ENCODE data around the gene ADGRD1. TPM values are rescaled to one million over a fixed set of nuclear protein-coding genes. Genes with fewer than 3 reads are reported as not detected.

Gene ADGRD1
- total RNA-seq, 2 experiments from 2014 or later, result 0.05 TPM; not detected in 1

DNA sequence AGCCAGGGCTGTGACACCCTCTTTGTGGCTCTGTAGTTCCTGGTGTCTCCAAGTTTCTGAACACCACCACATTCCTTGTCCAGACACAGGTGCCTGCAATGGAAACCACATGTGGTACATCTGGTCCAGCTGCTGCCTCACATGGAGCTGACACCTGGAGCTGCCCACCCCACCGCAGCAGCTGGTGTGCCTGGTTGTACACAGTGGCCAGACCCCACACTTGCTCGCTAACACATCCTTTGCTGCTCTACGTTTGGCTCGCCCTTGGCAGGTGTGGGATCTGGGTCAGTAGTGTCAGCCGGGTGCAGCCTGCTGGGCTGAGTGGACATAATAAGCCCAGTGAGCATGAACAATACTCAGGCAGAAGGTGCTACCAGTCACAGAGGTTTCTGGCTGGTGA, 198.9 kb downstream of the ADGRD1 start:
- Mint-ChIP-seq H3K27ac (no peak overlapping the region), H3K27me3 (peaks cover 12% of the 10 kb centered on the region), H3K4me3 (no peak overlapping the region), H3K9me3 (no peaks in the 10 kb centered on the region), H3K4me1 (no peaks in the 10 kb centered on the region), H3K36me3 (ENCODE audit: low read depth) (no peaks in the 10 kb centered on the region)
- CTCF ChIA-PET, result interaction anchor here (1.5 kb wide), 1 partner anchor 20 kb away, joined by 3 read pairs; no protein-coding TSS in a partner anchor
- POLR2A ChIA-PET, result no interaction called here
- no peak for DNase-seq

DNA sequence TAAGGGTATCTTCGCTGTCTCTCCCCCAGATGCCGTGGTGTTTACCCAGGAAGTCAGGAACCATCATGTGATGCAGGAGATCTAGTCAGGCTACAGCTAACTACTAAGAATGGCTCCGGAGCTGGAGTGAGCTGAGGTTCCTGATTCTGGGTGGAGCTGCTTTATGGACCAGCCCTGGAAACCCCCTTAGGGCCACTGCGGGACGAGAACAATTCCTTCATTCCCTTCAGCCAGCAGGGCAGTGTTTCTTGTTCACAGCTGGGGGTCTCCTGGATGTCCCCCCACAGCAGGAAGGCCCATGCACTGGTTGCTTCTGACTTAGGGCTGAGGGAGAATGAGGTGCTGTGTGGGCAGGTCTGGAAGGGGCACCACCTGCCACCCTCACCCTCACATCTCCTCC, 199.3 kb downstream of the ADGRD1 start:
- peaks cover 11% of the 10 kb centered on the region for H3K27me3 Mint-ChIP-seq
- H3K9me3 Mint-ChIP-seq, result no peaks in the 10 kb centered on the region
- ChIA-PET CTCF (interaction anchor here (1.5 kb wide), 1 partner anchor 21 kb away, joined by 3 read pairs; no protein-coding TSS in a partner anchor), POLR2A (no interaction called here)
- H3K4me3 Mint-ChIP-seq, result no peak overlapping the region
- no peak for DNase-seq
- H3K4me1 Mint-ChIP-seq, result no peaks in the 10 kb centered on the region
- H3K36me3 Mint-ChIP-seq (ENCODE audit: low read depth), result no peaks in the 10 kb centered on the region
- H3K27ac Mint-ChIP-seq, result no peak overlapping the region

- Mint-ChIP-seq H3K27me3 (peaks cover 7% of the 10 kb centered on the region), H3K27ac (no peak overlapping the region), H3K36me3 (ENCODE audit: low read depth) (no peaks in the 10 kb centered on the region), H3K4me1 (no peaks in the 10 kb centered on the region), H3K4me3 (no peak overlapping the region), H3K9me3 (no peaks in the 10 kb centered on the region)
- CTCF ChIA-PET, result no interaction called here
- POLR2A ChIA-PET, result no interaction called here
- DNase-seq, result no peak
Measured at GRCh38 chr12:131153956-131154355, 200.2 kb downstream of the ADGRD1 start.

DNA sequence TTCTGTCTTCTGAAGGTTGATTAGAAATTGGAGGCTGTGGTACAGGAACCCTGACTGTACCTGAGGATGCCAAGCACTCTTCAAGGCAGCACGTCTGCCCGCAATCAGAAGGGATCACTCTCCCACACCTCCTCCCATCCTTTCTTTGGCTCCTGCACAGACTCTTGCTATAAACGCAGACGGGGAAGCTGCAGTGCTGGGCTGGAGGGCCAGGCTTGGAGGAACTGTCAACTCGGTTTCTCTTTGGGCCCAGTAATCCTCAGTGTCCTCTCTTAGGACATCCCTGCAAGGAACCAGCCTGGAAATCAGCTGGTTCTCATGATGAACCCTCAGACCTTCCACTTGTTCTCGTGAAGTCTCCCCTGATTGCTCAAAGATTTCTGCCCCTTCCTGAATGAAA, 201.4 kb downstream of the ADGRD1 start:
- Mint-ChIP-seq H3K9me3 (no peaks in the 10 kb centered on the region), H3K4me3 (no peak overlapping the region), H3K4me1 (no peaks in the 10 kb centered on the region), H3K27ac (no peak overlapping the region), H3K27me3 (peaks cover 7% of the 10 kb centered on the region), H3K36me3 (ENCODE audit: low read depth) (no peaks in the 10 kb centered on the region)
- ChIA-PET POLR2A (no interaction called here), CTCF (no interaction called here)
- no peak for DNase-seq

DNA sequence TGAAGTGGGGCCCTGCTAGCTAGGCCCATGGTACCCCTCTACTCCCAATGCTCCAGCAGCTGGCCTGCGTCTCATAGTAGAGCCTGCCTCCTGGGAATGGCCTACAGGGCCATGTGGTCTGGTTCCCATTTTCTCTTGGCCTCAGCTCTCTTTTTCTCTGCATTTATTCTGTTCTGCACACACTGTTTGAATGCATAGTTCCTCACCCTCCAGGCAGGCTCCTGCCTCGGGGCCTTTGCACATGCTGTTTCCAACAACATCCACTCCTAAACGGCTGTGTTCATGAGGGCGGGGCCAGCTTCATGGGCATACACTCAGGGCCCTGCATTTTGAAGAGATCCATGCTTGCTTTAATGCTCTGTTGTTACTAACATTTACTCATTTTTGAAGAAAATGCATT, 204.0 kb downstream of the ADGRD1 start:
- ChIA-PET POLR2A (no interaction called here), CTCF (no interaction called here)
- no peak overlapping the region for H3K27ac Mint-ChIP-seq

GRCh38 chr12:131159660-131160059, 206.0 kb downstream of the ADGRD1 start:
- Mint-ChIP-seq H3K9me3 (no peaks in the 10 kb centered on the region), H3K27ac (no peak overlapping the region), H3K4me1 (no peaks in the 10 kb centered on the region), H3K4me3 (no peak overlapping the region), H3K27me3 (no peaks in the 10 kb centered on the region), H3K36me3 (ENCODE audit: low read depth) (no peaks in the 10 kb centered on the region)
- ChIA-PET CTCF (no interaction called here), POLR2A (no interaction called here)
- DNase-seq, result no peak

More for the DNA sequence above, 204.0 kb downstream of the ADGRD1 start:
- DNase-seq, result no peak
- H3K9me3 Mint-ChIP-seq, result no peaks in the 10 kb centered on the region
- H3K27me3 Mint-ChIP-seq, result no peaks in the 10 kb centered on the region
- no peak overlapping the region for H3K4me3 Mint-ChIP-seq
- H3K4me1 Mint-ChIP-seq, result no peaks in the 10 kb centered on the region
- no peaks in the 10 kb centered on the region for H3K36me3 Mint-ChIP-seq (ENCODE audit: low read depth)

DNA sequence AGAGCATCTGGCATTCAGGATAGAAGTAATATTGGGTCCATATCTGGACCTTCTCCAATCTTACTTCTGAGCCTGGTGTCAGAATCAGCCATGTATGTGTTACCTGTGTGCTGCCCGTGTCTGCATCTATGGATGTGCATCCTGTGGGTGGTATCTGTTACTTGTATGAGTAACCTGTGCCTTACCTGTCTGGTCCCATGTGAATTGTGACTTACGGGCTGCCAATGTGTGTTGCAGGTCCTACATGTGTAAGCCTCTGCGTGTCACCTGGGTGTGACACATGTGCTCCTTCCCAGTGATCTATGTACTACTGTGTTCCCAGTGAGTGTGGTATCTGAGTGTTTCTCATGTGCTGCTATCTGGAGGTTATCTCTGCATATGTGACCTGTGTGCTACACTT, 208.4 kb downstream of the ADGRD1 start:
- ChIA-PET CTCF (no interaction called here), POLR2A (no interaction called here)
- Mint-ChIP-seq H3K4me1 (no peaks in the 10 kb centered on the region), H3K4me3 (no peak overlapping the region), H3K27me3 (no peaks in the 10 kb centered on the region), H3K36me3 (ENCODE audit: low read depth) (no peaks in the 10 kb centered on the region), H3K27ac (no peak overlapping the region), H3K9me3 (no peaks in the 10 kb centered on the region)
- DNase-seq, result no peak

DNA sequence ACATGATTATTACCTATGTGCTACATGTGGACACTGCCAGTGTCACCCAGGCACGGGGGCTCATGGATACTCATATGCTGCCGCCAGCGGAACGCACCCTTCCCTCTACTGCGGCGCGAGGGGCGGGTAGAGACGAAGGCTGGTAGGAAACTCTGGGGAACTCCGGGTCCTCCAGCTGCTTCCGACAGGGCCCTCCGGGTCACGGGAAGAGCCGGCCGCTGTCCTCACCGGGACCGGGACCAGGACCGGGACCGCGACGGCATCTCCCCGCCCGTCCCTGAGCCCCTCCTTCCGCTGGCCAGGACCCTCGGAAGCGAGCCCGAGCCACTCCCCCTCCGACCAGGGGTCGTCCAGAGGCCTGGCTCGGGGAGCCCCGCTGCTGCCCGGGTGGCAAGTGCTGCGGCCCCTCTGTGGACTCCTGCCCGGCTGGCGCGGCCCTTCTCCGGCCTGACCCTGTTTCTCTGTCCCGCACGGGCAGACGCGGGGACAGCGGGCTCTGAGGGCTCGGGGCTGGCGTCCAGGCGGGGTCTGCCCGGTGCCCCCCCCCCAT, 209.6 kb downstream of the ADGRD1 start:
- DNase-seq, result no peak
- H3K27ac Mint-ChIP-seq, result no peak overlapping the region
- ChIA-PET POLR2A (no interaction called here), CTCF (no interaction called here)
- H3K36me3 Mint-ChIP-seq (ENCODE audit: low read depth), result no peaks in the 10 kb centered on the region
- H3K4me3 Mint-ChIP-seq, result no peak overlapping the region
- H3K4me1 Mint-ChIP-seq, result no peaks in the 10 kb centered on the region
- no peaks in the 10 kb centered on the region for H3K27me3 Mint-ChIP-seq
- H3K9me3 Mint-ChIP-seq, result no peaks in the 10 kb centered on the region

DNA sequence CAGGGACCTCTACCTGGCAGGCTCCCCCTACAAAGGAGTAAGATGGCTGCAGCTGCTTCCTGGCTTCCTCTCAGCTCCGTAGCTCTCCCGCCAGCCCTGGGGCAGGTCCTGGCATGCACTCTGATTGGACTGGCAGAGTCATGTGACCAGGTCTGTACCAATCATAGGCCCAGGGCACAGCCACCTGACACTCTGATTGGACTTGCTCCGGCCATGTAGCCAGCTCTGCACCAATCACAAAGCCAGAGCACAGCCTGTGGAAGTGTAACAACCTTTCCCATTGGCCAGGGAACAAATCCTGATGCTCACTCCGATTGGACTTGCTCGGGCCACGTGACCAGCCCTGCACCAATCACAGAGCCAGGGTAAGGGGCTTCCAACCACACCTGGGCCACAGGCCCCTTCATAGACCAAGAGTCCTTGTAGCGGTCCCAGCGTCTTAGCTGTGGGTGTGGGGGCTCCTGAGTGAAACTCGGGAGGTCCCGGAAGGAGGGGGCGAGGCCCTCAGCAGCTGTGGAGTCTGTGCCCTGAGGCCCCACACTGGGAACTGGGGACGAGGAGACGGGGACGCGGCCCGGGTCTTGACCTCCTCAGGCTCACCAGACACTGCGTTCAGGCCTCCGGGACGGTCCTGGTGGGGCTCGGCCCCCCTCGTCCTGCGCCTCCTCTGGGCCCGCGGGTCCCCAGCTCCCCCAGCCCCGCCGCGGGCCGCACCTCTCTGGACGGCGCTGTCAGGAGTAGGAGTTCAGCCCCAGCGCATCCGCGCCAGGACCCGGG, 210.6 kb downstream of the ADGRD1 start:
- no peaks in the 10 kb centered on the region for H3K36me3 Mint-ChIP-seq (ENCODE audit: low read depth)
- no peaks in the 10 kb centered on the region for H3K9me3 Mint-ChIP-seq
- H3K4me1 Mint-ChIP-seq, result no peaks in the 10 kb centered on the region
- H3K4me3 Mint-ChIP-seq, result no peak overlapping the region
- H3K27ac Mint-ChIP-seq, result no peak overlapping the region
- no peaks in the 10 kb centered on the region for H3K27me3 Mint-ChIP-seq
- POLR2A ChIA-PET, result no interaction called here
- CTCF ChIA-PET, result no interaction called here
- DNase-seq, result no peak

DNA sequence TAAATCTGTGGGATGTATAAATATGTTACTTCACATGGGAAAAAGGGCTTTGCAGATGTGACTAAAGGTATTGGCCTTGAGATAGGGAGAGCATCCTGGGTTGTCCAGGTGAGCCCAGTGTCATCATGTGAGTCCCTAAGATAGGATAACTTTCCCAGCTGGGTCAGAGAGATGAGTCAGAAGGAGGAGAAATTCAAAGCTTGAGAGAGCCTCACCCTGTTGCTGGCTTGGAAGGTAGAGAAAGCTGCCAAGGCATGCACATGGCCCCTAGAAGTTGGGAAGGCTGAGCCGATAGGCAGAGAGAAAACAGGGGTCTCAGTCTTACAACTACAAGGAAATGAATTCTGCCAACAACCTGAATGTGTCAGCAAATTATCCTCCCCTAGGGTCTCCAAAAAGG, 213.0 kb downstream of the ADGRD1 start:
- Mint-ChIP-seq H3K9me3 (no peaks in the 10 kb centered on the region), H3K27ac (no peak overlapping the region), H3K36me3 (ENCODE audit: low read depth) (no peaks in the 10 kb centered on the region), H3K27me3 (peaks cover 11% of the 10 kb centered on the region), H3K4me1 (no peaks in the 10 kb centered on the region), H3K4me3 (no peak overlapping the region)
- POLR2A ChIA-PET, result no interaction called here
- DNase-seq, result no peak
- CTCF ChIA-PET, result no interaction called here

- no peaks in the 10 kb centered on the region for H3K36me3 Mint-ChIP-seq (ENCODE audit: low read depth)
- no peak overlapping the region for H3K27ac Mint-ChIP-seq
- no peak for DNase-seq
- ChIA-PET CTCF (no interaction called here), POLR2A (no interaction called here)
- no peaks in the 10 kb centered on the region for H3K9me3 Mint-ChIP-seq
- H3K4me1 Mint-ChIP-seq, result no peaks in the 10 kb centered on the region
- H3K4me3 Mint-ChIP-seq, result no peak overlapping the region
- peaks cover 11% of the 10 kb centered on the region for H3K27me3 Mint-ChIP-seq
Measured at GRCh38 chr12:131167334-131167733, 213.6 kb downstream of the ADGRD1 start.

- DNase-seq, result no peak
- H3K9me3 Mint-ChIP-seq, result peaks cover 12% of the 10 kb centered on the region
- H3K4me3 Mint-ChIP-seq, result no peak overlapping the region
- no peaks in the 10 kb centered on the region for H3K4me1 Mint-ChIP-seq
- no peak overlapping the region for H3K27ac Mint-ChIP-seq
- CTCF ChIA-PET, result no interaction called here
- H3K36me3 Mint-ChIP-seq (ENCODE audit: low read depth), result no peaks in the 10 kb centered on the region
- POLR2A ChIA-PET, result no interaction called here
- peaks cover 13% of the 10 kb centered on the region for H3K27me3 Mint-ChIP-seq
Measured at GRCh38 chr12:131171029-131171428, 217.3 kb downstream of the ADGRD1 start.

- Mint-ChIP-seq H3K27me3 (peaks cover 18% of the 10 kb centered on the region), H3K27ac (no peak overlapping the region), H3K4me1 (no peaks in the 10 kb centered on the region), H3K9me3 (peaks cover 15% of the 10 kb centered on the region), H3K4me3 (no peak overlapping the region), H3K36me3 (ENCODE audit: low read depth) (no peaks in the 10 kb centered on the region)
- DNase-seq, result no peak
- POLR2A ChIA-PET, result no interaction called here
- CTCF ChIA-PET, result no interaction called here
Measured at GRCh38 chr12:131174901-131175300, 221.2 kb downstream of the ADGRD1 start.

DNA sequence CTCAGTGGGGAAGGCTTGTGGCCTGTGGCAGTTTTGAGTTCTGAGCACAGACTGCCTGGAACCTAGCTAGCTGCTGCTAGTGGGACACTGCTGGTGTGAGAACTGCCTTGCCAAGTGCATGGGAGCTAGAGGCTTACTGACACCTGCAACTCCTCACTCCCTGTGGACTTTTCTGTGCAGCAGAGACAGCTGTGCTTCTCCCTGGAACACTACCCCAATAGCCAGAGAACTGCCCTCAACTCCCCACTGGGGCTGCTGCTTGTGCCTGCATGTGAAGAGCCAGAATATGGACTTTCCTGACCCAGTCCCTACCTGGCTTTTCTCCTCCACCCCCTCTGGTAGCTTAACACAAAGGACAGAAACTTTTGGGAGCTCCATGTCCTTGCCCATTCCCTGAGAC, 222.6 kb downstream of the ADGRD1 start:
- H3K4me3 Mint-ChIP-seq, result no peak overlapping the region
- peaks cover 18% of the 10 kb centered on the region for H3K27me3 Mint-ChIP-seq
- POLR2A ChIA-PET, result no interaction called here
- no peaks in the 10 kb centered on the region for H3K4me1 Mint-ChIP-seq
- CTCF ChIA-PET, result no interaction called here
- no peak for DNase-seq
- no peak overlapping the region for H3K27ac Mint-ChIP-seq
- no peaks in the 10 kb centered on the region for H3K36me3 Mint-ChIP-seq (ENCODE audit: low read depth)
- H3K9me3 Mint-ChIP-seq, result peaks cover 15% of the 10 kb centered on the region

Measured in activated CD4-positive, alpha-beta T cell treated with anti-CD3 and anti-CD28 coated beads, Interleukin-2, amount 10 ng/mL, durations not matched to agents 7 days and 5 days (primary cell).